ENCODE measurements around the gene TMEM203.
"Not testable (repeated sequence)": the region's sequence is repeated elsewhere in the genome, so short reads cannot be mapped to it uniquely, and the experiment has no call there.

TMEM203 gene

GRCh38 chr9:137205126-137206069 is at the start of gene TMEM203, which contains the start of gene NDOR1:
Gene TMEM203, minus strand, starts transcription at chr9:137205648. Its CDS starts 234 bp downstream, at chr9:137205414.
Gene NDOR1, plus strand, starts transcription at chr9:137205700. Its CDS starts 78 bp downstream, at chr9:137205778.
- DNase-seq (ENCODE audit: low read depth), result peak; percentile 89

- DNase-seq (ENCODE audit: low read depth), result peak; percentile 92
Observed at GRCh38 chr9:137254624-137255447, 49.4 kb upstream of the TMEM203 start, which contains the start of gene NELFB. Gene NELFB, plus strand, starts transcription at chr9:137255327.

- no peak for DNase-seq (ENCODE audit: low read depth)
Observed at GRCh38 chr9:137253717-137254623, 48.5 kb upstream of the TMEM203 start.

GRCh38 chr9:137252555-137253506 is 47.4 kb upstream of the TMEM203 start:
- DNase-seq (ENCODE audit: low read depth), result no peak

- no peak for DNase-seq (ENCODE audit: low read depth)
Observed at GRCh38 chr9:137251490-137252268, 46.2 kb upstream of the TMEM203 start.

GRCh38 chr9:137251194-137251461 is 45.7 kb upstream of the TMEM203 start, which contains the start of gene STPG3:
Gene STPG3, plus strand, starts transcription at chr9:137251286. Its CDS starts 1 bp downstream, at chr9:137251287.
- no peak for DNase-seq (ENCODE audit: low read depth)

- no peak for DNase-seq (ENCODE audit: low read depth)
Observed at GRCh38 chr9:137250329-137251193, 45.1 kb upstream of the TMEM203 start.

GRCh38 chr9:137247916-137248175 is 42.4 kb upstream of the TMEM203 start:
- DNase-seq (ENCODE audit: low read depth), result no peak

GRCh38 chr9:137247135-137247915 is 41.9 kb upstream of the TMEM203 start:
- no peak for DNase-seq (ENCODE audit: low read depth)

GRCh38 chr9:137245450-137246421 is 40.3 kb upstream of the TMEM203 start:
- DNase-seq (ENCODE audit: low read depth), result no peak

GRCh38 chr9:137244486-137245449 is 39.3 kb upstream of the TMEM203 start:
- DNase-seq (ENCODE audit: low read depth), result no peak

GRCh38 chr9:137243626-137244485 is 38.4 kb upstream of the TMEM203 start:
- no peak for DNase-seq (ENCODE audit: low read depth)

GRCh38 chr9:137243266-137243625 is 37.8 kb upstream of the TMEM203 start:
- not testable (repeated sequence) for DNase-seq (ENCODE audit: low read depth)

GRCh38 chr9:137242269-137243203 is 37.1 kb upstream of the TMEM203 start:
- no peak for DNase-seq (ENCODE audit: low read depth)

Measured in stimulated activated CD8-positive, alpha-beta memory T cell treated with anti-CD3 and anti-CD28 coated beads, Interleukin-15, amount 100 ng/mL, for 1 hour (primary cell).